Fibroblast of pulmonary artery (primary cell): Measurements from ENCODE around the gene PARD3.

Experiments
- DNase-seq: peaks from one replicate; pipeline ENCODE4 v3.0.0-alpha.2; 2010; ENCODE audit warnings: low read depth
- H3K4me3 ChIP-seq: replicated peaks from 2 replicates; pipeline ENCODE4 v1.5.1; 2011; ENCODE audit warnings: low read depth, mild to moderate bottlenecking, control low read depth, low read length, moderate library complexity
- TF ChIP-seq, protein P1 (sequence below): IDR thresholded peaks from 2 replicates; pipeline ENCODE4 v1.5.1; 2011; ENCODE audit warnings: mild to moderate bottlenecking, control low read depth, low read length, inconsistent platforms; ENCODE audit errors: missing control alignments

Gene PARD3

GRCh38 chr10:34479520-34480179 is 335.4 kb downstream of the PARD3 start:
- TF ChIP-seq, protein P1, sequence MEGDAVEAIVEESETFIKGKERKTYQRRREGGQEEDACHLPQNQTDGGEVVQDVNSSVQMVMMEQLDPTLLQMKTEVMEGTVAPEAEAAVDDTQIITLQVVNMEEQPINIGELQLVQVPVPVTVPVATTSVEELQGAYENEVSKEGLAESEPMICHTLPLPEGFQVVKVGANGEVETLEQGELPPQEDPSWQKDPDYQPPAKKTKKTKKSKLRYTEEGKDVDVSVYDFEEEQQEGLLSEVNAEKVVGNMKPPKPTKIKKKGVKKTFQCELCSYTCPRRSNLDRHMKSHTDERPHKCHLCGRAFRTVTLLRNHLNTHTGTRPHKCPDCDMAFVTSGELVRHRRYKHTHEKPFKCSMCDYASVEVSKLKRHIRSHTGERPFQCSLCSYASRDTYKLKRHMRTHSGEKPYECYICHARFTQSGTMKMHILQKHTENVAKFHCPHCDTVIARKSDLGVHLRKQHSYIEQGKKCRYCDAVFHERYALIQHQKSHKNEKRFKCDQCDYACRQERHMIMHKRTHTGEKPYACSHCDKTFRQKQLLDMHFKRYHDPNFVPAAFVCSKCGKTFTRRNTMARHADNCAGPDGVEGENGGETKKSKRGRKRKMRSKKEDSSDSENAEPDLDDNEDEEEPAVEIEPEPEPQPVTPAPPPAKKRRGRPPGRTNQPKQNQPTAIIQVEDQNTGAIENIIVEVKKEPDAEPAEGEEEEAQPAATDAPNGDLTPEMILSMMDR: no peak
- no peak overlapping the region for H3K4me3 ChIP-seq
- no peak for DNase-seq

DNA sequence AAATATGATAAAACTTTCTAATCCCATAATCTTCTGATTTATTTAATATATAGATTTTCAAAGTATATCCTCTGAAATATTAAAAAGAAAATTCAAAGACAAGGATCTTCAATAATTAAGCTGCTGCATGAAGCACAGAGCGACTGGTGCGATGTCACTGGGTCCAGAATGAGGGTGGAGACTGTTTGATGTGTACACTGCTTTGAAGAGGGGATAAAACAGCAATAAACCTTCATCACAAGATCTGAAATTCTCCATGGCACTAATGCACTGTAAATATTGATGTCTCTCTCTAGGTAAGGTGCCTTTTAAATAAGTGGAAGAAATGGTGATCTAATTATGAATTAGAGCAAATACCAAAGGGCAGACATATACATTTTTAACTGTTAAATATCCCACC is 337.8 kb downstream of the PARD3 start:
- DNase-seq: no peak
- TF ChIP-seq, protein P1: no peak
- no peak overlapping the region for H3K4me3 ChIP-seq

GRCh38 chr10:34476608-34477007 is 338.5 kb downstream of the PARD3 start:
- no peak overlapping the region for H3K4me3 ChIP-seq
- no peak for DNase-seq
- TF ChIP-seq, protein P1: no peak

GRCh38 chr10:34475786-34476185 is 339.3 kb downstream of the PARD3 start:
- TF ChIP-seq, protein P1: no peak
- no peak overlapping the region for H3K4me3 ChIP-seq
- DNase-seq: no peak

GRCh38 chr10:34475274-34475646 is 339.8 kb downstream of the PARD3 start:
- TF ChIP-seq, protein P1: no peak

DNA sequence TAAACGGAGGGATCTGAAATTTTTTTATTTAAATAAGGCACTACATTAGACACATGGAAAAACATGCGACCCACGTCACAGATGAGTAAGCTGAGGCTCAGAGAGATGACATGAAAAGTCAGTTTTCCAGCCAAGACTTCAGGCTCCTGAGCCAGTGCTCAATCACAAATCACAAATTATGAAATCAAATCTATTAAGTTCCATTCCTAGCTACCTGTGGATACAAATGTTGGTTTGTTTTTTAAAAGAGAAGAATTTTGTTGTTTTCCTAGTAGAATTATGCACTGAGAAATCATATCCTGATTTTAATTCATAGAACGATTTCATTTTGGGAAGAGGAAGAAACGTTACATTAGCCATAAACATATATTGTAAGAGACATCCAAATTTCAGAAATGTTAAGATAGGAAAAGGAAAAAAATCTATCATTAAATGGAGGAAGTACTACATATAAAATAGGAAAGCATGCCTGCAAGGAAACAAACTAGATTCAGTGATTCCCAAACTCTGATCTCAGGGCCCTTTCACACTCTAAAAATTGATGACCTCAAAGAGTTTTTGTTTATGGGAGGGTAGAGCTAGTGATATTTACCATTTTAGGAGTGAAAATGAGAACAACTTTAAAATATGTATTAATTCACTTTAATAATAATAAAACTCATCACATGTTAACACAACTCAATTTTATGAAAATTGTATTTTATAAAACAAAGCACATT is 340.4 kb downstream of the PARD3 start:
- TF ChIP-seq, protein P1: no peak
- H3K4me3 ChIP-seq: no peak overlapping the region
- DNase-seq: no peak

More at GRCh38 chr10:34475274-34475646, 339.8 kb downstream of the PARD3 start:
- DNase-seq: no peak
- H3K4me3 ChIP-seq: no peak overlapping the region
